ENCODE results near the gene WDFY2. TPM values are rescaled to one million over a fixed set of nuclear protein-coding genes. Genes with fewer than 3 reads are reported as not detected.
"Not testable (repeated sequence)": the region's sequence is repeated elsewhere in the genome, so short reads cannot be mapped to it uniquely, and the experiment has no call there.

The WDFY2 gene, protein sequence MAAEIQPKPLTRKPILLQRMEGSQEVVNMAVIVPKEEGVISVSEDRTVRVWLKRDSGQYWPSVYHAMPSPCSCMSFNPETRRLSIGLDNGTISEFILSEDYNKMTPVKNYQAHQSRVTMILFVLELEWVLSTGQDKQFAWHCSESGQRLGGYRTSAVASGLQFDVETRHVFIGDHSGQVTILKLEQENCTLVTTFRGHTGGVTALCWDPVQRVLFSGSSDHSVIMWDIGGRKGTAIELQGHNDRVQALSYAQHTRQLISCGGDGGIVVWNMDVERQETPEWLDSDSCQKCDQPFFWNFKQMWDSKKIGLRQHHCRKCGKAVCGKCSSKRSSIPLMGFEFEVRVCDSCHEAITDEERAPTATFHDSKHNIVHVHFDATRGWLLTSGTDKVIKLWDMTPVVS
- polyA plus RNA-seq (2013, experiment 1 of 2; ENCODE audit: insufficient read length) = 6.2 TPM
- 3.9 TPM for polyA plus RNA-seq (2013, experiment 2 of 2; ENCODE audit: insufficient read length)

DNA sequence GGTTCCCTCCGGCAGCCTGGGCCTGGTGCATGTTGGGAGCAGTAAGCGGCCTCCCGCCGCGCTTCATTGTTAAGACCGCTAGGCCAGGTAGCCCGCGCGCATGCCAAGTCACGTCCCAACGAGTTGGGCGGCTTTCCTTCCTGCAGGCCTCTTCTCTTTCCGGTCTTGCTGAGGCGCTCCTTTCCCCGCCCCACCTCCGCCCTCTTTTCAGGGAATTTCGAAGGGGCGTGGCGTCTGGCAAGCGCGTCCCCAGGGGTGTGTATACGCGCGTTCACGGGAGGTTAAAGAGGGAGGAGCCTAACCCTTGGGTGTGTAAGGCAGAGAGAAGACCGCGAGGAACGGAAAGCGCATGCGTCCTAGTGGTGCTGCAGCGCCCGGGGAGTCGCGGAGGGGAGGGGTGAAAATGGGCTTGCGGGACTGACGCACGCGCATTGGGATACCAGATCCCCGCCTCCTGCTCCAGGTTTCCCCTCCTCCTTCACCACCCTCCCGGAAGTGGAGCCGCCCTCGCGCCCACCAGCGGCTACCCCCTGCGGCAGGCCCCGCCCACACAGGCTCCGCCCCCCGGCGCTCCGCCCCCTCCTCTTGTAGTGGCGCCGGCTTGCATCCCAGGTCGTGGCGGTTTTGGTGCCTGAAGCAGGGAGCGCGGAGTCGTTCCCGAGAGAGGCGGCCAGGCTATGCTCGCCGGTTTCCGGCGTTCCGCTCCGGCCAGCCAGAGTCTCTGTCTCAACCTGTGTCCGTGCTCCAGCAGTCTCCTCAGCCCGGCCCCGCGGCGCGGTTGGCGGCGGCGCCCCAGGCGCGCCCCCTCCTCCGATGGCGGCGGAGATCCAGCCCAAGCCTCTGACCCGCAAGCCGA, at the start of gene WDFY2:
Gene WDFY2 (plus strand): TSS at position 588 of the 856 bp plus-strand sequence. CDS start 226 bp downstream, at position 814.
- DNase-seq = peak; percentile 99

DNA sequence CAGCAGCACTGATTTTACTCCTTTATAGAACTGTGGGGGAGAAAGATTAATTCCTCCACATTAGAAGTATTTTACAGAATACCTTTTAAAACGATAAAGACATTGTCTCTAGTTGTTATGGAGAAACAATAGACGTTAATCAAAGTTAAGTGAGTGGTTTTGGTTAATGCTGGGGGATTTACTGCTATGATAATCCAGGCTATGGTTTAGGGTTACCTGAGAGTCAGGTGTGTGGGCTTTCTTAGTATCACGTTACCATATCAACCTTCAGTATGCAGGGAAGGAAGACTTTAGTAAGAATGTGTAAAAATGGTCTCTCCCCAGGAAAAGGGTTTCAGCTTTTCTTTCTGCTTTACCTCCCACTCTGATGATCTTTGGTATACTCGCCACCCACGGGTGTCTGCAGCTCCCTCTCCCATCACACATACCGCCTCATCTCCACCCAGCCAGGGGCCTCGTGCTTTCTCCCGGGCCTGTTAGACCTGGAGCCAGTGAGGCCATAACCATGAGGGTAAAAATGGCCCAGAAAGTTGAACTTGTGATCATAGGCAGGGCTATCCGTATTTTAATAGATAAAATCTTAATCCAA, 45.6 kb upstream of the WDFY2 start:
- DNase-seq = no peak

DNA sequence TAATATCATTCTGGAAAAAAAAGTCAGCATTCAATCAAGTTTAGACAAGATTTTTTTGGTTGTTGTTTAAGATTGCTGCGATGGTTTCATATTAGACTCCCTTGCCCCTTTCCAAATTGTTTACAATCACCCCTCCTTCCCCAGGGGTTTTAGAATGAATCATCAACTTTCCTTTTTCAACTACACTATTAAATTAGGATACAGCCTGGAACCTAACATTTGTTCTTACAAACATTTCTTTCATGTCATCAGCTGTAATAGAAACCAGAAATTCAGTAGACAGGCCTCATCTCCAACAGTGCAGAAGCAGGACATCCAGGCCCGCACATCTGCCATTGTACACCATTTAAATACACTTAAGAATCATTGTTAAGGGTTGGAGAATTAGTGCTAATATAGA, 44.4 kb upstream of the WDFY2 start:
- DNase-seq = no peak

DNA sequence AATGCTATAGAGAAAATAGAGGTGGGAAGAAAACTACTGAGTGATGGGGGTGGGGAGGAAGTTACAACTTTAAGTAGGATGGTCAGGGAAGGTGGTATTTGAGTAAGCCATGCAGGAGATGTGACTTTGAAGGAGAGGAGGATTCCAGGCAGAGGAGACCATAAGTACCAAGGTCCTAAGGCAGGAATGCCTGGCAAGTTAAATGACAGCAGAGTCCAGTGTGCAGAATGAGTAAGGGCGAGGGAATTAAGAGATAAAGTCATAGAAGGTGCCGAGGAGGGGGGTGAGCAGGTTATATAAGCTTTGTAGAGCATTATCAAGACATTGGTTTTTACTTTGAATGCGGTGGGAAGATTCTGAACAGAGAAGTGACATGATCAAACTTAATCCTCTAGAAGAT, 43.2 kb upstream of the WDFY2 start:
- DNase-seq = no peak

DNA sequence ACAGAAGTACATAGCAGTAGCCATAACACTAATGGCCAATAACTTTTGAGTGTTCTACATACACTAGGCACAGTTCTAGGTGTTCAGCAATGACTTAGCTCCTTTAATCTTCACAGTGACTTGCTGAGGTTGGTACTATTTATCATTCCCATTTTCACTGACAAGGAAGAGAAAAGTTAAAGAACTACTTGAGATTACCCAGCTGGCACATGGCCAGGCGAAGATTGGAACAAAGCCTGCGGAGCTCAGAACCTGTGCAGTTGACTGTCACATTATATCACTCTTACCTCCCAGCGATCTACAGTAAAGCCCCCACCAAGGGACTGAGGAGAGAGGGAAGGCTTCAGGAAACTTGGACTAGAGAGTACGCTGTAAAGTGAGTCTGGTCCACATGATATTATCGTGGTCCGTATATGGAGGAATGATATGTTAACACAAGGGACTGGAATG, 42.4 kb upstream of the WDFY2 start:
- no peak for DNase-seq

DNA sequence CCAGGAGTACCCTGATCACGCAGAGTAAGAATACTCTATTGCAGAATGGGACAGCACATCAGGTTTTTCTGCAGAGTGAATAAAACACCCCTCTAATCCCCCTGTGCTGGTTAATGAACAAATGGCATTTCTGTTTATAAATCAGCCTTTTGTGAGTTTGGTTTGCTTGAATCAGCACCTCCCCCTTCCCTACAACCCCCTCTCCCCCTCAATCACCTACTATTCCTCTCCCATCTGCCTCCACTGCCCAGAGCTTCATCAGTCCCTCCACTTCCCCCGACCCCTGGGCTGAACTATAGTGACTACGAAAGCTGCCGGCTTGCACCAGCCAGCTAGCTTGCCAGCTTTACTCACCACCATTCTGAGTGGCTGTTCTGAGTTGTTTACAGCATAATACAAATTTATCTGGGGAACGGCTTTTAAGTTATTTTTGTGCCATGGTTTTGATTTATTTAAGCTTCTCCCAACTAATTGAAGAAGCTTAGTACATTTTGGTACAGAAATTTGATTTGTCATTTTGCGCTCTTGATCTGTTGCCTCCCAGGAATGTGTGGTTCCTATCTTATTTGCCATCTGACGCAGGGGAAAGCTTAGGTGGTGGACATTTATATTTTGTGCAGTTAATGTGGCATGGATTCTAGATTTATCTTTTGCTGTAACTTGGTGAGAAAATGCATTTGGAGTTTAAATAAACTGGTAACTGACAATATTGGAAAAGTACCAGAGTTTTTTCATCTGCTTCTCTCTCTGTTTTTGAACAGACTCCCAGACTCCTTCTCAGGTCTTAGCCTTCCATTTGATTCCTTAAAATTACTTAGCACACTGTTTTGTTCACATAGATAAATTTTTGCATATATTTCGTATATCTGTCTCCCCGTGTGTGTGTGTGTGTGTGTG, 41.7 kb upstream of the WDFY2 start:
- DNase-seq = no peak

DNA sequence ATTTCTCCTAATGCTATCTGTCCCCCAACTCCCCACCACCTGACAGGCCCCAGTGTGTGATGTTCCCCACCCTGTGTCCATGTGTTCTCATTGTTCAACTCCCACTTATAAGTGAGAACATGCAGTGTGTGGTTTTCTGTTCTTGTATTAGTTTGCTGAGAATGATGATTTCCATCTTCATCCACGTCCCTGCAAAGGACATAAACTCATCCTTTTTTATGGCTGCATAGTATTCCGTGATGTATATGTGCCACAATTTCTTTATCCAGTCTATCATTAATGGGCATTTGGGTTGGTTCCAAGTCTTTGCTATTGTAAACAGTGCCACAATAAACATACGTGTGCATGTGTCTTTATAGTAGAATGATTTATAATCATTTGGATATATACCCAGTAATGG, 38.8 kb upstream of the WDFY2 start:
- DNase-seq = not testable (repeated sequence)

DNA sequence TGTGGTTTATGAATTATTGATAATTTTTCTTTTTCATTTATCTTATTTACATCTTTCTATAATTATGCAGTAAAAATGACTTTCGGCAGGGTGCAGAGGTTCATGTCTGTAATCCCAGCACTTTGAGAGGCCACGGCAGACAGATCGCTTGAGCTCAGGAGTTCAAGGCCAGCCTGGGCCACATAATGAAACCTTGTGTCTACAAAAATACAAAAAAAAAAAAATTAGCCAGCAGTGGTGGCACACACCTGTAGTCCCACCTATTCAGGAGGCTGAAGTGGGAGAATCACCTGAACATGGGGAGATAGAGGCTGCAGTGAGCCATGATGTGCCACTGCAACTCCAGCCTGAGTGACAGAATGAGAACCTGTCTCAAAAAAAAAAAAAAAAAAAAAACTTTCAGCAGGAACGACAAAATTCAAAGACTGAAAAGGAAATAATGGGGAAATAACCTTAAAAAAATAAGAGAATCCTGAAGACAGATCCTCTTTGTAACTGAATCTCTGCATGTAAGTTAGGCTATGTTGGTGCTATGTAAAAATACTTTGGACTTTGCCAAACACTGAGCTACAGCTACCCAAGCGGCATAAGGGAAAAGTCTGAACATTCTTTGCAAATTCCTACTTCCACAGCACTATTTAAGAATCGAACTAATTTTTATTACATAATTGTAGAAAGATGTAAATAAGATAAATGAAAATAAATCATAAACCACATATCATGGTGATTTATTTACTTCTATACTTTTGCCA, 36.7 kb upstream of the WDFY2 start:
- DNase-seq = no peak

DNA sequence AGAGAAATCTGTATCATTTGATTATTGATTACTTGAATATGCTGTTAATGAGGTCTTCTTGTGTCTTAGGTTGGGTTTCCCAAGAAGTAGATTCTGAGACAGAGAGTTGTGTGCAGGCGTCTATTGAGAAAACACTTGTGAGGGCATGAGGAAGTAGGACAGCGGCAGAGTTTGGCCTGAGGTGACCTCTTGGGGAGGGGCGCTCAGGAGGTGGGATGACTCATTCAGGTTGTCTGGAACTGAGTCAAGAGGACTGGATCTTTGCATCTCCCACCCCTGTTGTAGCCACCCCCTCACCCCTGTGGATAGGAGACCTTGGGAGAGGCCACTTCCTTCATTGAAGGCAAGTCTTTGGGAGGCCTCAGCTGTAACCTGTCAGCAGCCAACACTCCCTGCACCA, 35.2 kb upstream of the WDFY2 start:
- no peak for DNase-seq

DNA sequence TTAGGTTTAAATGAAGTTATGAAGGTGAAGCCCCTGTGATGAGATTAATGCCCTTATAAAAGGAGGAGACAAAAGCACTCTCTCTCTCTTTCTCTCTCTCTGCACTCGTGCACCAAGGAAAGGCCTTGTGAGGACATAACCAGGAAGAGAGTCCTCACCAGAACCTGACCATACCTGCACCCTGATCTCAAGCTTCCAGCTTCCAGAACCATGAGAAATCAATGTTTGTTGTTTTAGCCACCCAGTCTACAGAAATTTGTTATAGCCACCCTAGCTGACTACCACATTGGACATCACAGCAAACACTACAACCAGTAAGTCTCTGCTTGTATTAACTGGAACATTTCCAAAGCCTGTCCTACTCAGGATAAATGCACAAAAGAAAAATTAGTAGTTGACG, 34.7 kb upstream of the WDFY2 start:
- no peak for DNase-seq

DNA sequence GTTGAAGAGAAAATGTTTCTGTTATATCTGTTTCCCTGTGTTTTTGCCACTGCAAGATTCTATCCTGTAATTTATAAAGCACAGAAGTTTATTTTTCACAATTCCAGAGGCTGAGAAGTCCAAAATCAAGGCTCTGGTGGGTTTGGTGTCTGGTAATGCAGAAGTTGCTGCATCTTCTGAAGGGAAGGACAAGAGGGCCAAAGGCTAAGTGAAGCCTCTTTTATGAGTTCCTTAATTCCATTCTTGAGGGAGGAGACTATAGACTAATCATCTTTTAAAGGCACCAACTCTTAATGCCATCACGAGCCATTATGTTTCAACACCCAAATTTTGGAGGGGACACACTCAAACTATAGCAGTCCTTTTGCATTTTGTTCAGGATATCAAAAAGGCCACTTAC, 34.1 kb upstream of the WDFY2 start:
- no peak for DNase-seq

DNA sequence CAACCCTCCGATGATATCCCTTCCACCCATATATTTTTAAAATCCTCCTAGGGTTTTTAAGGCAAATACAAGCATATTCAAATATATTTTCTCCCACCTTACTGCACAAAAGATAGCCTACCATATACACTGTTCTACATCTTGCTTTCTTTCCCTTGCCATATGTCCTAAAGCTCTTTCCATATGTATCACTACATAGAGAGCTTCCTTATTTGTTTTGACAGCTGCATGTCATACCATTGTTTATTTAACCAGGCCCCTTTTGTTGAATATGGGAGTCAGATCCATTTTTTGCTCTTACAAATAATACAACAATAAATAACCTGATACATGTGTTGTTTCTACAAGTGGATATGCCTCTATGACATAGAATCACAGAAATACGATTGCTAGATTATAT, 32.8 kb upstream of the WDFY2 start:
- no peak for DNase-seq

DNA sequence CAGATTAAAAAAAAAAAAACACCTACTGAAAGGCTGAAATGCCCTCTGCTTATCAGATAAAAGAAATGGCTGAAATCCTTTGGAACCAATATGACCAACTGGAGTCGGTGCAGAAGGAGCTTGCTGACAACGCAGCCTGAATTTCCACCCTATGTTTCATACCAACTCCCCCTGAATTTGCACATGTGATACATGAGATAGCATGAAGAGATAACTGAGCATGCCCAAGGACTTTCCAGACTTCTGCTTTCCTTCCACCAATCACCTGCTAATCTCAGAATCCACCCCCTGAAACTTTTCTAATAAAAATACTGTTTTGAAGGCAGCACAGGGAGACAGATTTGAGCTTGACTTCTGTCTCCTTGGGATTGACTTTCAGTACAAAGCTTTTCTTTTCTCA, 32.2 kb upstream of the WDFY2 start:
- no peak for DNase-seq

DNA sequence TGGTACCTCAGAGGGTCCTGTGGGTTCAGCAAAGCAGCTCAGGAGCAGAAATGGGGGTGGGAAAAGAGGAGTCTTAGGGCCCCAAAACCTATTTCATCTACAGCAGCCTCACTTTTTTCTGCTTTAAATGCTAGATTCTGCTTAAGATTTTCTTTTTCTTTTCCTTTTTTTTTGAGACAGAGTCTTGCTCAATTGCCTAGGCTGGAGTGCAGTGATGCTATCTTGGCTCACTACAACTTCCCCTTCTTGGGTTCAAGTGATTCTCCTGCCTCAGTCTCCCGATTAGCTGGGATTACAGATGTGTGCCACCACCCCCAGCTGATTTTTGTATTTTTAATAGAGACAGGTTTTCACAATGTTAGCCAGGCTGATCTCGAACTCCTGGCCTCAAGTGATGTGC, 30.7 kb upstream of the WDFY2 start:
- DNase-seq = no peak

DNA sequence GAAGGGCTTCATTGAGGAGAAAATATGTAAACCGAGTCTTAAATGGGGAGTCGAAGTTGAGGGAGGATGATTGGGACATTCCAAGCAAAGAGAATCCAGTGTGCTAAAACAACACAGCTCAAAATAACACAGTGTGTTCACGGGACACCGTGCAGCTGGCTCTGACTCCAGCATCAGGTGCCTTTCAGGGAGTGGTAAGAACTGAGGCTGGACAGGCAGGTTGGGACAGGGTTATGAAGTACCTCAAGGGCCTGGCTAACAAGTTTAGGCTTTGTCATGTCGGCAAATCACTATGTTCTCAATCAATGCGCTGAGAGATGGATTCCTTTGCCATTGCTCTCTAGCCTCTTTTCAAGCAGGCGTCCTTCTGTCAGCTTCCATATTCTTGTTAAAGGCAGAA, 27.5 kb upstream of the WDFY2 start:
- DNase-seq = no peak

DNA sequence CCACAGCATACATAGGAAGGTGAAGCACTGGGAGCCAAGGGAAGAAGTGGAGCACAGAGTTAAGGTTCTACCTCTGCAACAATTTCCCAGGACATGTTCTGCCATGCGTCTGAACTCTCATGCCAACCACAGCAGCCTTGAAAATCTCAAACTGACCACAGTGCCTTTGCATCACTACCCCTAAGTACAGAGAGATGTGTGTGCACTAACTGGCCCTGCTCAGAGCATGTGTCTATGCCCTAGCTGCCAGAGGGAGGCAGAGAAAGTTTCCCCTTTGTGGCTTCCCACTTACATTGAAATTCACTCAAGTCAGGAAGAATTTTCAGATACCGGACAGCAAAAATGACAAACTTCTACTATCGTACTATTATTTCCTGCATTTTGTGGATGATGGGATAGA, 26.8 kb upstream of the WDFY2 start:
- no peak for DNase-seq

DNA sequence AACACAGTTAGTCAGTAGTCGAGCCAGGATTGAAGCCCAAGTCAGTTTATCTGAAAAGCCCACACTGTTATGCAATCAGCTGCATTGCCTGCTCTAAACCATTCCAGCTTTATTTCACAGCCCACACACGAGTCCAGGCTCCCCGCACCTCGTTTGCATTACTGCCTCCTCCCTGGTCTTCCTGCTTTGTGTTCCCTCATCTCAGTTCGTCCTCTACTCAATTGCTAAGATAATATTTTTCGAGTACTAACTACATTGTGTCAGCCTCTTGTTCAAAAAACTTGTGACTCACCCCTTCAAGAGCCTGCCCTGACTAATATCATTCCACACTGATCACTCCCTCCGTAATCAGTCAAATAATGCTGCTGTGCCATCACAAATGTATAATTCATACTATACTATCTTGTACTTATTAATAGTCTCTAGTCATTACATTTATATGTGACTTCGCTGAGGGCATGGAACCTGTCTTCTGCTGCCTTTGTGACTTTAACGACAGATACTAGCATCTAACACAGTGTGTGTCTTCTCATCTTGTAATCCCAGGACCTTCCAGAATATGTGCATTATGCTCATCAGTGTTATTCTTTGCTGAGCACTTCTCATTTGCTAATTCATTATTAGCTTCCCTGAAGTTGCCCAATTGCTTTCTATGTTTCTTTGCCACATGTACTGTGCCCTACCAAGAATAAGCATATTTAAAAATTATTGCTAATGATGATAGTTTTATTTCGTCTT, 26.2 kb upstream of the WDFY2 start:
- DNase-seq = peak; percentile 92

DNA sequence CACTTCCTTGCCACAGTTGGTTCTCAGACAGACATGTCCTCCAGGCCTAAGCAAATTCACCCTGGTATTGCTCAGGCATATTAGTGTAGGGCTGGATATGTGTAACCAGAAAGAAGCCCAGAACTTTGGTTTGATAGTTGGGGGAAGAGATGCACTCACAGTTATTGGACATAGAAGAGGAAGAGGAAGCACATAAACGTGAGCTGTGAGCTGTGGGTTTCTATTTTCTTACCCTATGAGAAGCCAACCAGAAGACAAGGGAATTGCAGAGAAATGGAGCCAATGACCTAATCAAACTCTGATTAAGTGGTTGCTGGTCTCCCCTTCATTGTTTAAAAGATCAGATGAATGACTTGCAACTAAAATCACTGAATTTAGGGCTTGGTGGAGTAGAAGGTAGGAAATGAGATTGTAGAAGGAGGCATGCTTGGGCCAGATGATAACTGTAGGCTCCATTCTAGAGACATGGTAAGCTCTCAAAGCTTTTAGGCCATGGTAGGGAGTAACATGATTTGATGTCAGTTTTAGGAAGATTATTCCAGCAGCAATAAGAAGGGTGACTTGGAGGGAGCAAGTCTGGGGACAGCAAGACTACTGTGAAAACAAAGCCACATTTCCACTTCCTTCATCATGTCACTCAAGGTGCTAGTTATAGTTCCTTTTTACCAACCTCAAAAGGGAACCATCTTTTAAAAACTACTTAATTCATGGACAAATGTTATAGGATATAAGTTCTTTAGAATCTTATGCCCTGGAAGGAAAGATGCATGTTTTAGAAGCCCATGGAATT, 24.1 kb upstream of the WDFY2 start:
- DNase-seq = no peak

DNA sequence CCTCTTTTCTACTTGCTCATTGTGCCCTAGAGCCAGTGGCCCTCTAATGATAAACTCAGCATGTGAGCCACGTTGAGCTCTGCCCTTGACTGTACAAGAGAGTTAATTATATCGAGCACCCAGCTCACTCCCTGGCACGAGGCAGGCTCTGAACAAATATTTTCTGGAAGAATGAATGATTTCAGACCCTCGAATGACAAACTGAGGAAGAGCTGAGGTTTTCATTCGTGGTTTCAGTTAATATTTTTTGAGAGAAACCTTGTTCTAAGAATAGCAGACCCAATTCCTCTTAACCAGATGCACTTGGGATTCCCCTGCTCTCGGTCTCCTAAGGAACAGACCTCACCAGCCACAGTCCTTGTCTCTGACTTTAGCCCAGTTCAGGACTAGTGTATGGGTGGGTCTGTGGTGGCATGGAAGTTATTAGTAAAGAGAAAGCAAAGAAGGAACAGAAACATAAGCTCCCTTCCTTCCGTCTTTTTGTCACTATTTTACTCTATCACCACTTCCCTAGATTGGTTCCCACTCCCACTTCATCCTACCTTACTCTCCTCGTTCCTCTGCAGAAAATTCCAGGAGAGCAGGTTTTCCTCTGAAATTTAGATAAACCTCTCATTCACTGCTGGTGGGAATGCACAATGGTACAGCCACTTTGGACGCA, 22.1 kb upstream of the WDFY2 start:
- no peak for DNase-seq

All from fibroblast of skin of back (primary cell).